Choroid plexus epithelial cell (primary cell): Measurements from ENCODE around the gene ZFP28.

ENCODE experiments used
- DNase-seq: peaks from one replicate; pipeline ENCODE4 v3.0.0-alpha.2; 2010; ENCODE audit warnings: low read depth
- H3K4me3 ChIP-seq: 2 replicates; pipeline ENCODE4 v1.5.1; 2011; ENCODE audit warnings: low read depth, mild to moderate bottlenecking, control low read depth, low read length, moderate library complexity
- TF ChIP-seq, protein P1 (sequence below): conservative IDR thresholded peaks from 2 replicates; pipeline ENCODE4 v1.5.1; 2011; ENCODE audit warnings: low read depth, mild to moderate bottlenecking, control low read depth, inconsistent platforms, low read length, moderate library complexity

Gene ZFP28

DNA sequence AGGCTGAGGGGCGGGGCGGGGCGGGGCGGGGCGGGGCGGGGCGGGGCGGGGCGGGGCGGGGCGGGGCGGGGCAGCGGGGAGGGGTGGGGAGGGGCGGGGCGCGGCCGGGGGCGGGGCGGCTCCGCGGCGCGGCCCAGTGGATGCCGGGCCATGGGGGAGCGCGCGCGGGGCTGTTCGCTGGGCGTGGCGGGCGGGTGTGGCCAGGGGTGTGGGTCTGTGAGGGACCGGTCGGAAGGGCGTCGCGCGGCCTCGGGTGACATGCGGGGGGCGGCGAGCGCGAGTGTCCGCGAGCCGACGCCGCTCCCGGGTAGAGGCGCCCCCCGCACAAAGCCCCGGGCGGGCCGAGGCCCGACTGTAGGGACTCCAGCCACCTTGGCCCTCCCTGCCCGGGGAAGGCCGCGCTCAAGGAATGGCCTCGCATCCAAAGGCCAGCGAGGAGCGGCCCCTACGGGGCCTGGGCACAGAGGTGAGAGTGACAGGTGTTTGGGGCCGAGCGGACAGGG is at the start of gene ZFP28:
Gene ZFP28, plus strand, starts transcription at position 188 of the 503 bp plus-strand sequence. Its CDS starts 71 bp downstream, at position 259.
- TF ChIP-seq, protein P1, sequence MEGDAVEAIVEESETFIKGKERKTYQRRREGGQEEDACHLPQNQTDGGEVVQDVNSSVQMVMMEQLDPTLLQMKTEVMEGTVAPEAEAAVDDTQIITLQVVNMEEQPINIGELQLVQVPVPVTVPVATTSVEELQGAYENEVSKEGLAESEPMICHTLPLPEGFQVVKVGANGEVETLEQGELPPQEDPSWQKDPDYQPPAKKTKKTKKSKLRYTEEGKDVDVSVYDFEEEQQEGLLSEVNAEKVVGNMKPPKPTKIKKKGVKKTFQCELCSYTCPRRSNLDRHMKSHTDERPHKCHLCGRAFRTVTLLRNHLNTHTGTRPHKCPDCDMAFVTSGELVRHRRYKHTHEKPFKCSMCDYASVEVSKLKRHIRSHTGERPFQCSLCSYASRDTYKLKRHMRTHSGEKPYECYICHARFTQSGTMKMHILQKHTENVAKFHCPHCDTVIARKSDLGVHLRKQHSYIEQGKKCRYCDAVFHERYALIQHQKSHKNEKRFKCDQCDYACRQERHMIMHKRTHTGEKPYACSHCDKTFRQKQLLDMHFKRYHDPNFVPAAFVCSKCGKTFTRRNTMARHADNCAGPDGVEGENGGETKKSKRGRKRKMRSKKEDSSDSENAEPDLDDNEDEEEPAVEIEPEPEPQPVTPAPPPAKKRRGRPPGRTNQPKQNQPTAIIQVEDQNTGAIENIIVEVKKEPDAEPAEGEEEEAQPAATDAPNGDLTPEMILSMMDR = no peak
- no peak for DNase-seq
- H3K4me3 ChIP-seq = peak within 1 kb of the TSS; percentile 98

DNA sequence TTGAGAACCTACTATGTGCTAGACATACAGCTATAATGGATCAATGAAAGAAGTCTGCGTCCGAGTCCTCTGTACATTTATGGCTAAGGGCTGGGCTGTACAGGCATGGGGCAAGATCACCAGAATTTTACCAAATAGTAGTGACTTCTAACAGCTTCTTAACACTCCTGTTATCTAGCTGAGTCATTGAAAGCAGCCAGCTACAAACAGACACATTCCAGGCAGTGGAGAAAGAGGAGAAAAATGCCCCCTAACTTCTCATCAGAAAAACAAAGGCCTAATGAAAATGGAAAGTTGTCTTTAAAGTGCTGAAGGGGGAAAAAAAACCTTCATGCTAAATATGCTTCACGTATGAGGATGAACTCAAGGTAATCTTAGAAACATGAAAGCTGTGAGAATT is 47.3 kb upstream of the ZFP28 start:
- DNase-seq = peak; percentile 29
- TF ChIP-seq, protein P1 = no peak
- no peak overlapping the region for H3K4me3 ChIP-seq

DNA sequence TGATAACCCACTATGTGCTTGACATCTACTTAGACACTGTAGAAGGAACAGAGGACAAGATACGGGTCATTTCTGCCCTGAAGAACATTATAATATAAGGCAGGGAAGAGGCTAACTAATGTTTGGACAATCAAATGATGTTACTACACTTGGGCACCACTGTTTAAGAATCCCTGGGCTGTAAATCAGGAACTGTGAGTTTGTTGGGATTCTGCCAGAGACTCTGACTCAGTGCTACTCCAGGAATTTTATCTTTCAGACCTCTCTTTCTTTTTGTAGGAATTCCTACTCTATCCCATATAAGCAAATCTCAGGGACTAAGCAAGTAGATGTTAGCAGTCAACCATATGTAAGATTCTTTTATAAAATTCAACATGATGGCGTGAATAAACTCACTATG is 34.2 kb upstream of the ZFP28 start:
- TF ChIP-seq, protein P1 = no peak
- H3K4me3 ChIP-seq = no peak overlapping the region
- peak; percentile 32 for DNase-seq

DNA sequence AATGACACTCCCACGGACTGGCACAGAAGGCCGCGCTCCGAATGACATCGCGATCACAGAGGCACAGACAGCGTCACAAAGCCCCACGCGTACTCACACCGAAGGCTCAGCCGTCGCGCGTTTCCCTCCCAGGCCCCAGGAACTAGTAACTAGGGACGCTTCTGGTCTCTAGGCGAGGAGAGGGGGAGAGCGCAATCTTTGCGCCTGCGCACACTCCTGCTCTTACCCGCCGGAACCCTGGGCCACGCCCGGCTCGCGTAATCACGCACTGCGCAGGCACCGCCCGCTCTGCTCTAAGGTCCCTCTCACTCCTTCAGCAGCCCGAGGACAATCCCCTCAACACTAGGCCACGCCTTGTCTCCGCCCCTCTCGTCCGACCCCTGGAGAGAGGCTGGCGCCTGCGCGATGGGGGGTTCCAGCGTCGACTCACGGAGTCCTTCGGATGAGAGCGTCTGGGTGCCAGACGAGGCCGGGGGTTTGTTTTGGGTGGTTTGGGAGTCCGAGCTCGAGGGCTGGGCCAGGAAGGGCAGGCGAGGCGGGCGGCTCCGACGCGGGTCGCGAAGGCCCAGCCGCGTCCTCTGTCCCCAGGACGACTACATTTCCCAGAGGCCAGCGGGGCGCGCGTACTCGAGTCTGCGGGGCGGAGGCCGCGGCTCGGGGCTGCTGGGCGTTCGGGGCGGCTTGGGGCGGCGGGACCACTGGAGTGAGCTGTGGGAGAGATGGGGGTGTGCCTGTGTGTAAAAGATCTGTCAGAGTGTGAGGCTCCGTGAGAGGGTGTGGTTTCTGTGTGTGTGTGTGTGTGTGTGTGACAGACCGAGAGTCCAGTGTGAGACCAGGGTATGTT is 31.1 kb upstream of the ZFP28 start, which contains the start of gene ZNF471:
Gene ZNF471, plus strand, starts transcription at position 410 of the 844 bp plus-strand sequence. CDS start 3,717 bp downstream, outside the sequence.
- peak; percentile 99 for DNase-seq
- TF ChIP-seq, protein P1 = no peak
- peak within 1 kb of the TSS; percentile 90 for H3K4me3 ChIP-seq

DNA sequence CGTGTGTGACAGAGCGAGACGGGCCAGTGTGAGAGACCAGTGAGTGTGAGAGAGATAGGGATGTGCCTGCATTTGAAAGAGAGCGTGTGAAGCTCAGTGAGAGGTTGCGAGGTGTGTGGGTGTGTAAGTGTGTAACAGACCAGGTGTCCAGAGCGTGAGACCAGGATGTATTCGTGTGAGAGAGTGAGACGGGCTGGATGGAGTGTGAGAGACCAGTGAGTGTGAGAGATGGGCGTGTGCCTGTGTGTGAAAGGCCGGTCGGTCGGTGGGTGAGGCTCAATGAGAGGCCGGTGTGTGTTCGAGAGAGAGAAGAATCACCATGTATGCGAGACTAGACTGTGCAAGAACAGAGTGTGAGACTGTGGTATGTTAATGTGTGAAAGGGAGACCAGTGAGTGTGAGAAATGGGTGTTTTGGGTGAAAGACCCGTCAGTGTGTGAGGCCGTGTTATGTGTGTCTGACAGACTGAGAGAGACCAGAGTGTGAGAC is 30.4 kb upstream of the ZFP28 start:
- DNase-seq = no peak
- H3K4me3 ChIP-seq = peak overlapping the region; percentile 90
- TF ChIP-seq, protein P1 = no peak

DNA sequence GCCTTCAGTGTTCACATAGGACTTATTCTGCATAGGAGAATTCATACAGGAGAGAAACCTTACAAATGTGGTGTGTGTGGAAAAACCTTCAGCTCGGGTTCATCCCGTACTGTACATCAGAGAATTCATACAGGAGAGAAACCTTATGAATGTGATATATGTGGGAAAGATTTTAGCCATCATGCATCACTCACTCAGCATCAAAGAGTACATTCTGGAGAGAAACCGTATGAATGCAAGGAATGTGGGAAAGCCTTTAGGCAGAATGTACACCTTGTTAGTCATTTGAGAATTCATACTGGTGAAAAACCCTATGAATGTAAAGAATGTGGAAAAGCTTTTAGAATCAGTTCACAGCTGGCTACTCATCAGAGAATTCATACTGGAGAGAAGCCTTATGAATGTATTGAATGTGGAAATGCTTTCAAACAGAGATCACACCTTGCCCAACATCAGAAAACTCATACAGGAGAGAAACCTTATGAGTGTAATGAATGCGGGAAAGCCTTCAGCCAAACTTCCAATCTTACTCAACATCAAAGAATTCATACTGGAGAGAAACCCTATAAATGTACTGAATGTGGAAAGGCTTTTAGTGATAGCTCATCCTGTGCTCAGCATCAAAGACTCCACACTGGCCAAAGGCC is 13.4 kb upstream of the ZFP28 start:
- TF ChIP-seq, protein P1 = no peak
- no peak for DNase-seq
- H3K4me3 ChIP-seq = no peak overlapping the region
